PFSK-1 (cell line): ENCODE measurements around the gene BIK.

Source experiments
- POLR2AphosphoS5 ChIP-seq: IDR thresholded peaks from 2 replicates; pipeline ENCODE4 v1.6.1; 2012; ENCODE audit warnings: low read depth, mild to moderate bottlenecking, control low read depth, low read length, moderate library complexity
- SIN3A ChIP-seq: IDR thresholded peaks from 2 replicates; pipeline ENCODE4 v1.6.1; 2012; ENCODE audit warnings: mild to moderate bottlenecking, low read length, moderate library complexity, borderline replicate concordance; ENCODE audit not compliant: insufficient read depth

DNA sequence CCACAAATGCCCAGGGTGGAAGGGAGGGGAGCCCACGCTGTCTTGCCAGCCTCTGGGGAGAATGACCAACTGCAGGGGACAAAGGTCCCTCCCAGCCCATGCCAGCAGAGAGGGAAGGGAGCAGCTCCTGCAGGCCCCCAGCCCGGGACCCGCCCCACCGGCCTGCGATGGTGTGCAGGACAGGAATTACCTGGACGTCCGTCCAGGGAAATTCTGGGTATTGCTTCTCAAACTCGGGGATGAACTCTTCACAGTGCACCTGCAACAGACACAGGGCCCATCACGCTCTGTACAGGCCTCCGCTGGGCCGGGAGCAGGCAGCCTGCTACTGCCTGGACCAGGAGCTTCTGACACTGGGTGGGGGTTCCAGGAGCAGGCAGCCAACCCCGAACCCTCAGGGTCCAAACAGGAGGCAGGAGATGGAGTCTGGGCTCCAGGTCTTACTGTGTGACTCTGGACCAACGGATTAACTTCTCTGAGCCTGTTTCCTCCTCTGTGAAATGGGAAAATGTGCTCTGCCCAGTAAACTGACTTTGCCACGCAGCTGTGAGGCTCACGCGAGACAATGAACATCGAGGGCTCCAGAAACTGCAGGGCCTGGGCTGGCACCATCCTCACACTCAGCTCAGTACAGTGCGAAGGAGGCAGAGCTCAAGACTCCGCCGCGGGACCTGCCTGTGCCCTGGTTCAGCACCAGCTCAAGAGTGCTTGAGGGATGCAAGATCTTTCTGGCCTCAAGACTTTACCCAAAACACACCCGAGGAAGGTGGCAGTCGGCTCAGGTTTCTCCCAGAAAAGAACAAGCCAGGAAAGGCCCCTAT lies 59.0 kb downstream of the BIK start:
- TF ChIP-seq POLR2AphosphoS5 (no peak), SIN3A (no peak)
